DND-41 (cell line): ENCODE results near the gene UST.
"Not testable (repeated sequence)": the region's sequence is repeated elsewhere in the genome, so short reads cannot be mapped to it uniquely, and the experiment has no call there.

ENCODE experiments used
- ATAC-seq: fragments of 200-7000 bp; cut with Tn5 transposase; 3 replicates; pipeline ENCODE4 v1.9.1; 2021; ENCODE audit warnings: low read depth; ENCODE audit not compliant: insufficient read depth
- DNase-seq: peaks from one replicate; pipeline ENCODE4 v3.0.0-alpha.2; 2020
- H2AFZ ChIP-seq: 2 replicates; pipeline ENCODE4 v1.6.0; 2012; ENCODE audit warnings: low read depth, low read length
- H3K27ac ChIP-seq: 2 replicates; pipeline ENCODE4 v1.5.1; 2012; ENCODE audit warnings: low read length, inconsistent platforms
- H3K27me3 ChIP-seq: fragments of 200-600 bp; sonication (generic); 2 replicates; pipeline ENCODE4 v1.6.0; 2012; ENCODE audit warnings: low read length, mild to moderate bottlenecking, inconsistent platforms; ENCODE audit not compliant: insufficient read depth, poor library complexity
- H3K36me3 ChIP-seq: 2 replicates; pipeline ENCODE4 v1.5.1; 2012; ENCODE audit warnings: low read length, inconsistent platforms; ENCODE audit not compliant: insufficient read depth
- H3K4me1 ChIP-seq: 2 replicates; pipeline ENCODE4 v1.5.1; 2012; ENCODE audit warnings: mild to moderate bottlenecking, low read length; ENCODE audit not compliant: insufficient read depth
- H3K4me2 ChIP-seq: 2 replicates; pipeline ENCODE4 v1.6.0; 2012; ENCODE audit warnings: mild to moderate bottlenecking, moderate library complexity, low read length, inconsistent platforms; ENCODE audit not compliant: insufficient read depth
- H3K4me3 ChIP-seq, 2 experiments: fragments of 200-600 bp in 1 of 2; shearing (Covaris generic) in 1 of 2; 2 replicates each; pipeline ENCODE4 v1.5.1; 2012 to 2016; ENCODE audit warnings: inconsistent platforms in 2 of 2, low read length in 2 of 2, mild to moderate bottlenecking in 2 of 2, low read depth in 1 of 2, moderate library complexity in 1 of 2
- H3K79me2 ChIP-seq: 2 replicates; pipeline ENCODE4 v1.6.0; 2012; ENCODE audit warnings: low read length, inconsistent platforms; ENCODE audit not compliant: insufficient read depth
- H3K9ac ChIP-seq: 2 replicates; pipeline ENCODE4 v1.6.0; 2012; ENCODE audit warnings: low read depth, mild to moderate bottlenecking, inconsistent platforms, low read length, moderate library complexity
- H3K9me3 ChIP-seq: 2 replicates; pipeline ENCODE4 v1.5.1; 2012; ENCODE audit warnings: low read length, moderate library complexity, mild to moderate bottlenecking, inconsistent platforms; ENCODE audit not compliant: insufficient read depth, severe bottlenecking
- H4K20me1 ChIP-seq: 2 replicates; pipeline ENCODE4 v1.6.0; 2012; ENCODE audit warnings: low read length; ENCODE audit not compliant: insufficient read depth
- EZH2 ChIP-seq: IDR thresholded peaks from 3 replicates; pipeline ENCODE4 v1.6.1; 2012; ENCODE audit warnings: borderline replicate concordance, low read depth, mild to moderate bottlenecking, moderate library complexity, low read length, inconsistent platforms; ENCODE audit not compliant: severe bottlenecking
- TF ChIP-seq, protein P1 (sequence below): IDR thresholded peaks from 2 replicates; pipeline ENCODE4 v1.5.1; 2012; ENCODE audit warnings: borderline replicate concordance, low read length, moderate library complexity, mild to moderate bottlenecking; ENCODE audit not compliant: poor library complexity, severe bottlenecking; ENCODE audit errors: extremely low read depth

The UST gene

DNA sequence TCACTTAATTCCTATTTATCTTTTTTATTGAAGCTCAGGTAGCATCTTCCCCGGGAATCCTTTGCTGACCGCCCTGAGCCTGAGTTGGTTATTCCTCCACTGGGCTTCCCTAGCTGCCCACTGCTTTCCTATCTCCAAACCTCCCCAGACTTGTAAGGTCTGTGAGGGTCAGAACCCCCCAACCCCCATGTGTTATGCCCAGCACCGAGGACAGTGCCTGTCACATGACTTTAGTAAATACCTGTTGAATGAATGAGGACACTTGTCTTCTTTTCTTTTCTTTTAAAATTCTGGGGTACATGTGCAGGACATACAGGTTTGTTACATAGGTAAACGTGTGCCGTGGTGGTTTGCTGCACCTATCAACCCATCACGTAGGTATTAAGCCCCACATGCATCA is 105.9 kb downstream of the UST start:
- Histone ChIP-seq H3K79me2 (no peaks in the 10 kb centered on the region), H3K27ac (no peak overlapping the region), H3K4me3 (no peak overlapping the region), H3K9ac (no peak overlapping the region), H3K27me3 (no peaks in the 10 kb centered on the region), H3K9me3 (no peaks in the 10 kb centered on the region), H3K4me1 (peaks cover 12% of the 10 kb centered on the region), H3K36me3 (no peaks in the 10 kb centered on the region), H2AFZ (no peak overlapping the region), H4K20me1 (no peaks in the 10 kb centered on the region), H3K4me2 (no peak overlapping the region)
- DNase-seq, result no peak
- no peak for TF ChIP-seq EZH2
- TF ChIP-seq, protein P1, sequence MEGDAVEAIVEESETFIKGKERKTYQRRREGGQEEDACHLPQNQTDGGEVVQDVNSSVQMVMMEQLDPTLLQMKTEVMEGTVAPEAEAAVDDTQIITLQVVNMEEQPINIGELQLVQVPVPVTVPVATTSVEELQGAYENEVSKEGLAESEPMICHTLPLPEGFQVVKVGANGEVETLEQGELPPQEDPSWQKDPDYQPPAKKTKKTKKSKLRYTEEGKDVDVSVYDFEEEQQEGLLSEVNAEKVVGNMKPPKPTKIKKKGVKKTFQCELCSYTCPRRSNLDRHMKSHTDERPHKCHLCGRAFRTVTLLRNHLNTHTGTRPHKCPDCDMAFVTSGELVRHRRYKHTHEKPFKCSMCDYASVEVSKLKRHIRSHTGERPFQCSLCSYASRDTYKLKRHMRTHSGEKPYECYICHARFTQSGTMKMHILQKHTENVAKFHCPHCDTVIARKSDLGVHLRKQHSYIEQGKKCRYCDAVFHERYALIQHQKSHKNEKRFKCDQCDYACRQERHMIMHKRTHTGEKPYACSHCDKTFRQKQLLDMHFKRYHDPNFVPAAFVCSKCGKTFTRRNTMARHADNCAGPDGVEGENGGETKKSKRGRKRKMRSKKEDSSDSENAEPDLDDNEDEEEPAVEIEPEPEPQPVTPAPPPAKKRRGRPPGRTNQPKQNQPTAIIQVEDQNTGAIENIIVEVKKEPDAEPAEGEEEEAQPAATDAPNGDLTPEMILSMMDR, result no peak
- no peak for ATAC-seq

DNA sequence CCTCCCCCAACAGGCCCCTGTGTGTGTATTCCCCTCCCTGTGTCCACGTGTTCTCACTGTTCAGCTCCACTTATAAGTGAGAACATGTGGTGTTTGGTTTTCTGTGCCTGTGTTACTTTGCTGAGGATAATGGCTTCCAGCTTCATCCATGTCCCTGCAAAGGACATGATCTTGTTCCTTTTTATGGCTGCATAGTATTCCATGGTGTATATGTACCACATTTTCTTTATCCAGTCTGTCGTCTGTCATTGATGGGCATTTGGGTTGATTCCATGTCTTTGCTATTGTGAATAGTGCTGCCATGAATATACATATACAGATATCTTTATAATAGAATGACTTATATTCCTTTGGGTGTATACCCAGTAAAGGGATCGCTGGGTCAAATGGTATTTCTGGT is 106.3 kb downstream of the UST start:
- H3K4me1 ChIP-seq, result peaks cover 17% of the 10 kb centered on the region
- not testable (repeated sequence) for H3K4me3 ChIP-seq, H3K9me3 ChIP-seq, H2AFZ ChIP-seq, DNase-seq, H3K4me2 ChIP-seq, ATAC-seq, H3K79me2 ChIP-seq, H3K27ac ChIP-seq, H3K9ac ChIP-seq, H3K27me3 ChIP-seq, H3K36me3 ChIP-seq, H4K20me1 ChIP-seq

- no peak overlapping the region for H2AFZ ChIP-seq
- no peaks in the 10 kb centered on the region for H3K36me3 ChIP-seq
- no peaks in the 10 kb centered on the region for H4K20me1 ChIP-seq
- H3K4me3 ChIP-seq, result no peak overlapping the region
- no peak for ATAC-seq
- H3K79me2 ChIP-seq, result no peaks in the 10 kb centered on the region
- no peak for DNase-seq
- no peaks in the 10 kb centered on the region for H3K9me3 ChIP-seq
- H3K27me3 ChIP-seq, result no peaks in the 10 kb centered on the region
- TF ChIP-seq, protein P1, result no peak
- TF ChIP-seq EZH2, result no peak
- no peak overlapping the region for H3K27ac ChIP-seq
- H3K9ac ChIP-seq, result no peak overlapping the region
- H3K4me1 ChIP-seq, result peaks cover 24% of the 10 kb centered on the region
- H3K4me2 ChIP-seq, result no peak overlapping the region
Observed at GRCh38 chr6:148854096-148854495, 107.3 kb downstream of the UST start.

- Histone ChIP-seq H3K4me1 (peaks cover 25% of the 10 kb centered on the region), H3K27me3 (no peaks in the 10 kb centered on the region), H3K4me2 (no peak overlapping the region), H4K20me1 (no peaks in the 10 kb centered on the region), H3K9ac (no peak overlapping the region), H3K9me3 (no peaks in the 10 kb centered on the region), H3K4me3 (no peak overlapping the region), H3K27ac (no peak overlapping the region), H3K36me3 (no peaks in the 10 kb centered on the region), H2AFZ (no peak overlapping the region), H3K79me2 (no peaks in the 10 kb centered on the region)
- ATAC-seq, result no peak
- TF ChIP-seq, protein P1, result no peak
- no peak for TF ChIP-seq EZH2
- no peak for DNase-seq
Observed at GRCh38 chr6:148854992-148855391, 108.2 kb downstream of the UST start.
